Upper lobe of left lung (tissue), 6 donors: ENCODE measurements around the gene EXOC3L4. TPM values are rescaled to one million over a fixed set of nuclear protein-coding genes. Genes with fewer than 3 reads are reported as not detected.

Experiments used
- ATAC-seq, 2 donors: fragments of 200-7000 bp; cut with Tn5 transposase; one replicate each; pipeline ENCODE4 v1.9.1; 2022; ENCODE audit warnings: mild to moderate bottlenecking in 2 of 2, moderate library complexity in 2 of 2; ENCODE audit not compliant: low FRiP score in 2 of 2
- DNase-seq, 2 donors: peaks; one replicate each; pipeline ENCODE4 v3.0.0-alpha.2; 2019 to 2020
- H3K27ac ChIP-seq, 4 donors: fragments of 200-600 bp; sonication (generic); one replicate each; pipeline ENCODE4 v1.5.1; 2016 to 2019
- H3K27me3 ChIP-seq, 4 donors: fragments of 200-600 bp; sonication (generic); one replicate each; pipeline ENCODE4 v1.5.1; 2017 to 2019
- H3K36me3 ChIP-seq, 4 donors: fragments of 200-600 bp; sonication (generic); one replicate each; pipeline ENCODE4 v1.5.1; 2016 to 2019
- H3K4me1 ChIP-seq, 4 donors: fragments of 200-600 bp; sonication (generic); one replicate each; pipeline ENCODE4 v1.5.1; 2018 to 2019
- H3K4me3 ChIP-seq, 4 donors: fragments of 200-600 bp; sonication (generic); one replicate each; pipeline ENCODE4 v1.5.1; 2017 to 2019; ENCODE audit warnings: mild to moderate bottlenecking in 2 of 4, moderate library complexity in 1 of 4
- H3K9me3 ChIP-seq, 4 donors: fragments of 200-600 bp; sonication (generic); one replicate each; pipeline ENCODE4 v1.5.1; 2018 to 2019
- EP300 ChIP-seq, 4 donors: sonication (generic); formaldehyde crosslinking; IDR thresholded peaks; one replicate each; pipeline ENCODE4 v1.5.1; 2017; ENCODE audit warnings: antibody characterized with exemption in 4 of 4, control low read depth in 2 of 4
- POLR2A ChIP-seq, 4 donors: fragments of 450-650 bp; IDR thresholded peaks; one replicate each; pipeline ENCODE4 v1.5.1; 2016 to 2017; ENCODE audit warnings: antibody characterized with exemption in 4 of 4, mild to moderate bottlenecking in 2 of 4
- POLR2AphosphoS5 ChIP-seq, 2 donors: sonication (generic); formaldehyde crosslinking; IDR thresholded peaks; one replicate each; pipeline ENCODE4 v1.5.1; 2017; ENCODE audit warnings: antibody characterized with exemption in 2 of 2
- WGBS, 2 donors: methylation state at CpG; one replicate each; pipeline ENCODE4 v1.1.5; 2017 to 2018; 5-methylcytosine and 5-hydroxymethylcytosine counted together
- total RNA-seq, 6 donors: library from RNA; depleted of rRNA in 4 of 6; stranded (reverse); fragments of >200 nt in 4 of 6; gene quantifications; one replicate each; pipeline versions ENCODE4 v1.1.0 to v1.2.1, GENCODE V29; 2016 to 2021
- TF ChIP-seq, protein P1 (sequence below), 6 experiments: fragments of 450-650 bp in 4 of 6; fragments of 200-600 bp in 2 of 6; sonication (generic) in 2 of 6; IDR thresholded peaks; one replicate each; pipeline ENCODE4 v1.5.1; 2016 to 2019; ENCODE audit warnings: antibody characterized with exemption in 6 of 6
- donor health status: DM: no; HTN: no; CAD: no; lungs with moderate emphysema.
- donor health status: DM: no; HTN: yes; CAD: no; lungs with severe emphysema.

EXOC3L4 gene
- total RNA-seq, 6 donors from 2014 or later, result 0.30 to 7.6 (median 2.9) TPM

DNA sequence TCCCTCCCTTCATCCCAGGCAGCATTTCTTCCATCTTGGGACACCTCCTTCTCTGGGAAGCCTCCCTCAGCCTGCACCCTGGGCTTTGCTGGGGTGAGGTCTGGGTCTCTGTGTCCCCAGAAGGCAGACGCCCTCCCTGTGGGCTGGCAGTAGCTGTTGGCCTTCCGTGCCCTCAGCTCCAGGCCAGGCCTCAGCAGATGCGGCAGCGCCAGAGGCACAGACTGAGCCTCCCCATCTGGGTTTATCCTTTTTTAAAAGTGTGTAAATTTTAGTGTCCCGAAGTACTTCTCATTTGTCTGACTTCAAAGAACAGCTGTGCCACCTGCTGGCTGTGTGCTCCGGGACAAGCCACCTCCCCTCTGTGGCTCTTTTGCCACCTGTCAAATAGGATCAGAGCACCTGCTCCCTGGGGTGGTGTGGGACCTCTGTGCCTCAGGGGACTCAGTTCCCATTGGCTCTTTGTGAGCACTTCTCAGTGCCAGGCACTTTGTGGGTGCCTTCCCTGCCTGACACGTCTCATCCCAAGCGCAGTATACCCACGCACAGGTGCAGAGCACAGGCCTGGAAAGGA, 11.1 kb downstream of the EXOC3L4 start:
- ATAC-seq, result no peak
- peaks cover 37 to 53% (median 42%) of the 10 kb centered on the region in 4 donors for H3K4me1 ChIP-seq
- H3K27me3 ChIP-seq, result peaks cover 0 to 34% (median 20%) of the 10 kb centered on the region in 4 donors
- H3K27ac ChIP-seq, result no peak overlapping the region
- TF ChIP-seq, protein P1, sequence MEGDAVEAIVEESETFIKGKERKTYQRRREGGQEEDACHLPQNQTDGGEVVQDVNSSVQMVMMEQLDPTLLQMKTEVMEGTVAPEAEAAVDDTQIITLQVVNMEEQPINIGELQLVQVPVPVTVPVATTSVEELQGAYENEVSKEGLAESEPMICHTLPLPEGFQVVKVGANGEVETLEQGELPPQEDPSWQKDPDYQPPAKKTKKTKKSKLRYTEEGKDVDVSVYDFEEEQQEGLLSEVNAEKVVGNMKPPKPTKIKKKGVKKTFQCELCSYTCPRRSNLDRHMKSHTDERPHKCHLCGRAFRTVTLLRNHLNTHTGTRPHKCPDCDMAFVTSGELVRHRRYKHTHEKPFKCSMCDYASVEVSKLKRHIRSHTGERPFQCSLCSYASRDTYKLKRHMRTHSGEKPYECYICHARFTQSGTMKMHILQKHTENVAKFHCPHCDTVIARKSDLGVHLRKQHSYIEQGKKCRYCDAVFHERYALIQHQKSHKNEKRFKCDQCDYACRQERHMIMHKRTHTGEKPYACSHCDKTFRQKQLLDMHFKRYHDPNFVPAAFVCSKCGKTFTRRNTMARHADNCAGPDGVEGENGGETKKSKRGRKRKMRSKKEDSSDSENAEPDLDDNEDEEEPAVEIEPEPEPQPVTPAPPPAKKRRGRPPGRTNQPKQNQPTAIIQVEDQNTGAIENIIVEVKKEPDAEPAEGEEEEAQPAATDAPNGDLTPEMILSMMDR (IDR thresholded peaks at IDR 0.05), result no peak
- DNase-seq, result peak in 1 of 2 donors; percentile 49
- WGBS, 2 donors, result 49 to 57% methylated on average over 6 to 9 of the region's 9 CpGs
- no peaks in the 10 kb centered on the region for H3K36me3 ChIP-seq
- H3K4me3 ChIP-seq, result no peak overlapping the region
- no peaks in the 10 kb centered on the region for H3K9me3 ChIP-seq

DNA sequence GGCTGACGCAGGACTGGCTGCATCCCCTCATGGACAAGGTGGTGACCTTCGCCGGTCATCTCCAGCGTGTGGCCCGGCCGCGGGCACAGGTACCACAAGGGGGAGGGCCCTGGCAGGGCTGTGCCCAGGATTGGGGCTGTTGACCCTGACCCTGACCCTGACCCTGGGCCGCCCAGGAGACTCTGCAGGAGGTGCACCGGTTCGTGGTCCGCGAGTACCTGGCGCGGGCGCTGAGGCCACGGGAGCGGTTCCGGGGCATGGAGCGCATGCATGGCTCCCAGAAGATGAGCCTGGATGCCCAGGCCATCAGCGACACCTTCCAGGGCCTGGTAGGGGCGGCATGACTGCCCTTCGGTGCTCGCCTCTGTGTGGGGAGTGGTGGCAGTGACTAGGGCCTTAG, 12.9 kb downstream of the EXOC3L4 start:
- 89 to 100% methylated on average over 6 to 22 of the region's 23 CpGs for WGBS, 2 donors
- TF ChIP-seq POLR2A (IDR thresholded peaks at IDR 0.05), result no peak
- no peak for TF ChIP-seq POLR2AphosphoS5 (IDR thresholded peaks at IDR 0.05)
- TF ChIP-seq EP300 (IDR thresholded peaks at IDR 0.05), result no peak
- TF ChIP-seq, protein P1 (IDR thresholded peaks at IDR 0.05), result no peak
- Histone ChIP-seq H3K4me1 (peaks cover 41 to 63% (median 58%) of the 10 kb centered on the region in 4 donors), H3K9me3 (no peaks in the 10 kb centered on the region), H3K27ac (no peak overlapping the region), H3K27me3 (peaks cover 0 to 21% (median 15%) of the 10 kb centered on the region in 4 donors), H3K4me3 (no peak overlapping the region), H3K36me3 (no peaks in the 10 kb centered on the region)
- ATAC-seq (no peak), DNase-seq (peak in 1 of 2 donors; percentile 75)

DNA sequence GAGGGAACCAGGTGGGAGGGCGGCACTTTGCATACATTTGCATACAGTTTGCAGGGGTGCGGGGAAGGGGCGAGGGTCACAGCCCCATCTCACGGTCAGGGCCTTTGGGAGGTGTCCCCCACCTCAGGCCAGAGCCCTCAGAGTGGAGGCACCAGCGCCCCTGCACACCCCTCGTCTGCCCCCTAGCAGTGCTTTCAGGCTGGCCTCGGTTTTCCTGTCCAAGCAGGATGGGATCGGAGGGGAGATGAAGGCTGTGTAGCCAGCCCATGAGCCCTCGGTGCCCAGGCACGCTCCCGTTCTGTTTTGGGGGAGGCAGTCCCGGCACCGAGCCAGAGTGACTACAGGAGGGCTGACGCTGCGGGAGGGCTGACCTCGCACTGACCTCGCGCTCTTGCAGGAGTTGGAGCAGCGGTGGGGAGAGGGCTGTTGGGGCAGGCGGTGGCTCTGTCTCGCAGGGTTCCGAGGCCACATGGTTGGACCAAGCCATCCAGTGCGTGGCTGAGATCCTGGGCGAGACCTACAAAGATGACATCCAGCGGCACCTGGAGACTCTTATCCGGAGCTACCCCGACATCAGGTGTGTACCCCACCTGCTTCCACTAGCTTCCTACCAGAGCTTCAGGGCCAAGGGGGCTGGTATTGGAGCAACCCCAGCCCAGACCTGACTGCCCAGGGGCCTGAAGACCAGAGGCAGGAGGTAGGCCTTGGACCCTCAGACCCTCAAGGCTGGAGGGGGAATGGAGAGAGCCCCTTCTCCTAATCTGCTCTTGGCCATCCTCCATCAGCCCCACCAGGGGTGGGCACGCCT, 13.6 kb downstream of the EXOC3L4 start:
- peaks cover 36 to 60% (median 56%) of the 10 kb centered on the region in 4 donors for H3K4me1 ChIP-seq
- WGBS, 2 donors, result 86% methylated on average over 11 to 21 of the region's 28 CpGs
- H3K9me3 ChIP-seq, result no peaks in the 10 kb centered on the region
- peaks cover 0 to 14% (median 11%) of the 10 kb centered on the region in 4 donors for H3K27me3 ChIP-seq
- H3K27ac ChIP-seq, result peak overlapping the region in 3 of 4 donors; percentile 7 to 42 (median 7)
- H3K4me3 ChIP-seq, result no peak overlapping the region
- TF ChIP-seq POLR2A (IDR thresholded peaks at IDR 0.05) (no peak), EP300 (IDR thresholded peaks at IDR 0.05) (no peak), POLR2AphosphoS5 (IDR thresholded peaks at IDR 0.05) (no peak)
- TF ChIP-seq, protein P1 (IDR thresholded peaks at IDR 0.05), result no peak
- ATAC-seq (no peak), DNase-seq (peak in 1 of 2 donors; percentile 70)
- H3K36me3 ChIP-seq, result no peaks in the 10 kb centered on the region

DNA sequence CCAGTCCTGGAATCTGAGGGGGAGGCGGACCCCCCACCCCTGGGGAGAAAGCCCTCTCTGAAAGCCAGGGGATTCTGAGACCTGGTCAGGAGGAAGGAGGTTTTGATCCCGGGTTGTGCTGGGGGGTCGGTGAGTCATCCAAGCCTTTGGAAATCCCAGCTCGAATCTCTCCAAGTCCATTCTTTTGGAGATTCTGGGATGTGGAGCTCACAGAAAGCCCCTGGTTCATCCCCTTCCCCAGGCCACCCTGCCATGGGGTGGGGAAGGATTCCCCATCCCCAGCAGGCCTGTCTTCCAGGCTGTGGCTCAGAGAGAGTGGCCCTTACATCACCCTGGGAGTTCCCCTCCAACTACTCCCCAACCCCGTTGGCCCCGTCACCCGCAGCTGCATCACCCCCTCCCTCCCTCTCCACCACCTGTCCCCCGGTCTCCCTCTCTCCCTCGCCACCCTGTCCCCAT, 14.3 kb downstream of the EXOC3L4 start:
- no peak for DNase-seq
- H3K4me1 ChIP-seq, result peaks cover 30 to 55% (median 50%) of the 10 kb centered on the region in 4 donors
- peak overlapping the region in 3 of 4 donors; percentile 7 to 42 (median 7) for H3K27ac ChIP-seq

More for the DNA sequence above, 14.3 kb downstream of the EXOC3L4 start:
- TF ChIP-seq EP300 (IDR thresholded peaks at IDR 0.05) (no peak), POLR2AphosphoS5 (IDR thresholded peaks at IDR 0.05) (no peak), POLR2A (IDR thresholded peaks at IDR 0.05) (no peak)
- TF ChIP-seq, protein P1 (IDR thresholded peaks at IDR 0.05), result no peak
- ATAC-seq, result no peak
- no peaks in the 10 kb centered on the region for H3K9me3 ChIP-seq
- no peaks in the 10 kb centered on the region for H3K36me3 ChIP-seq
- H3K4me3 ChIP-seq, result no peak overlapping the region
- WGBS, 2 donors, result 33 to 39% methylated on average over 6 to 8 of the region's 9 CpGs
- H3K27me3 ChIP-seq, result peaks cover 0 to 11% (median 7%) of the 10 kb centered on the region in 4 donors
